GM12878 (cell line): ENCODE measurements around the gene ARHGAP15. TPM values are rescaled to one million over a fixed set of nuclear protein-coding genes. Genes with fewer than 3 reads are reported as not detected.

Experiments
- ATAC-seq: fragments of 200-7000 bp; cut with Tn5 transposase; 3 replicates; pipeline ENCODE4 v1.9.1; 2020; ENCODE audit warnings: mild to moderate bottlenecking, moderate library complexity
- BruUV-seq: library from RNA; stranded (reverse); fragments of 400-500 nt; replicated peaks from 2 replicates; lab custom pipeline; 2021; lab: Mats Ljungman, UMichigan
- CTCF ChIA-PET: fragments of 300-600 bp; sonication (Branson Sonifier 250); formaldehyde crosslinking; extraction: SDS; loops from one replicate; lab custom pipeline; 2021; ENCODE audit warnings: inconsistent platforms; lab: Yijun Ruan, JAX
- POLR2A ChIA-PET: fragments of 350-600 bp; formaldehyde crosslinking; extraction: SDS; loops from one replicate; lab custom pipeline; 2021; ENCODE audit warnings: inconsistent platforms; lab: Charles Lee
- RAD21 ChIA-PET: fragments of 300-600 bp; sonication (Branson Sonifier 250); formaldehyde crosslinking; loops from one replicate; lab custom pipeline; 2023; ENCODE audit warnings: antibody characterized with exemption; ENCODE audit not compliant: unreplicated experiment; lab: Charles Lee
- SMC1A ChIA-PET: fragments of 300-600 bp; sonication (Branson Sonifier 250); formaldehyde crosslinking; loops from one replicate; lab custom pipeline; 2023; ENCODE audit not compliant: unreplicated experiment, uncharacterized antibody; lab: Charles Lee
- DNase-seq: peaks from one replicate; pipeline ENCODE4 v3.0.0-alpha.2; 2011; ENCODE audit warnings: low read depth, low spot score
- FAIRE-seq: peaks from 3 replicates; lab custom pipeline; 2011; peaks lifted over from hg19 to GRCh38; lab: Jason Lieb, UNC
- H2AFZ ChIP-seq: 2 replicates; pipeline ENCODE4 v1.6.0; 2011; ENCODE audit warnings: low read depth, low read length, control low read depth; ENCODE audit not compliant: control insufficient read depth
- H3K27ac ChIP-seq: 2 replicates; pipeline ENCODE4 v1.5.1; 2011; ENCODE audit warnings: control low read depth; ENCODE audit not compliant: control insufficient read depth, insufficient read depth
- H3K27me3 ChIP-seq, 2 experiments: replicated peaks in 1 of 2; 2 replicates each; pipeline versions ENCODE4 v1.6.0 to v1.6.1; 2011; ENCODE audit warnings: low read length in 1 of 2; ENCODE audit not compliant: control insufficient read depth in 2 of 2, insufficient read depth in 2 of 2
- H3K36me3 ChIP-seq, 2 experiments: 2 replicates each; pipeline ENCODE4 v1.5.1; 2011; ENCODE audit warnings: low read length in 1 of 2; ENCODE audit not compliant: control insufficient read depth in 2 of 2, insufficient read depth in 2 of 2
- H3K4me1 ChIP-seq: 2 replicates; pipeline ENCODE4 v1.6.1; 2011; ENCODE audit warnings: mild to moderate bottlenecking, low read length, moderate library complexity, mixed read lengths; ENCODE audit not compliant: control insufficient read depth, insufficient read depth
- H3K4me2 ChIP-seq: 2 replicates; pipeline ENCODE4 v1.6.0; 2011; ENCODE audit warnings: control low read depth; ENCODE audit not compliant: control insufficient read depth, insufficient read depth
- H3K4me3 ChIP-seq: fragments of 200-600 bp; sonication (generic); 2 replicates; pipeline ENCODE4 v1.5.1; 2016
- H3K79me2 ChIP-seq: 2 replicates; pipeline ENCODE4 v1.6.0; 2011; ENCODE audit warnings: low read length; ENCODE audit not compliant: control insufficient read depth, insufficient read depth
- H3K9ac ChIP-seq: 2 replicates; pipeline ENCODE4 v1.8.0; 2011; ENCODE audit warnings: low read length, control low read depth, mixed read lengths; ENCODE audit not compliant: control insufficient read depth, insufficient read depth
- H3K9me3 ChIP-seq: replicated peaks from 3 replicates; pipeline ENCODE4 v1.5.1; 2011; ENCODE audit warnings: mild to moderate bottlenecking, low read length; ENCODE audit not compliant: control insufficient read depth, insufficient read depth
- H4K20me1 ChIP-seq: 2 replicates; pipeline ENCODE4 v1.6.0; 2011; ENCODE audit not compliant: control insufficient read depth, insufficient read depth
- BCL11A ChIP-seq: IDR thresholded peaks from 2 replicates; pipeline ENCODE4 v1.6.1; 2011; ENCODE audit warnings: low read depth, low read length
- CHD1 ChIP-seq: IDR thresholded peaks from 2 replicates; pipeline ENCODE4 v1.6.1; 2012; ENCODE audit warnings: low read depth, low read length, improper control_type of control experiment
- EZH2 ChIP-seq: IDR thresholded peaks from 2 replicates; pipeline ENCODE4 v1.6.1; 2012; ENCODE audit warnings: low read depth, mild to moderate bottlenecking, control low read depth, inconsistent platforms, low read length, borderline replicate concordance; ENCODE audit not compliant: control insufficient read depth
- POLR2AphosphoS5 ChIP-seq: IDR thresholded peaks from 2 replicates; pipeline ENCODE4 v1.6.1; 2011; ENCODE audit warnings: mild to moderate bottlenecking, low read length, inconsistent platforms
- RUNX3 ChIP-seq: IDR thresholded peaks from 2 replicates; pipeline ENCODE4 v1.6.1; 2012; ENCODE audit warnings: low read length, inconsistent platforms
- YY1 ChIP-seq: IDR thresholded peaks from 2 replicates; pipeline ENCODE4 v1.6.1; 2011; ENCODE audit warnings: low read depth, mild to moderate bottlenecking, low read length
- ZNF274 ChIP-seq: IDR thresholded peaks from one replicate; pipeline ENCODE4 v1.8.0; 2011; ENCODE audit not compliant: insufficient read length, insufficient read depth
- ZNF622 ChIP-seq: fragments of 450-650 bp; IDR thresholded peaks from 2 replicates; pipeline ENCODE4 v1.6.1; 2017; ENCODE audit warnings: mild to moderate bottlenecking, inconsistent platforms
- WGBS: methylation state at CpG from one replicate; pipeline ENCODE4 v1.1.6; 2016; ENCODE audit warnings: low lambda C conversion rate; ENCODE audit not compliant: insufficient replicate concordance, insufficient coverage; ENCODE audit errors: missing lambda C conversion rate; 5-methylcytosine and 5-hydroxymethylcytosine counted together
- in situ Hi-C: fragments of 300-500 bp; cut with MboI; formaldehyde crosslinking; loops from 9 replicates; pipeline ENCODE4 v1.14.3; 2018; ENCODE audit warnings: mixed read lengths
- intact Hi-C: fragments of 100-400 bp; cut with micrococcal nuclease; formaldehyde crosslinking; loops from one replicate; pipeline ENCODE4 v1.14.2; 2022; ENCODE audit not compliant: unreplicated experiment
- polyA plus RNA-seq, 11 experiments: library from polyadenylated mRNA; depleted of rRNA in 4 of 11; unstranded in 6 of 11; stranded (reverse) in 5 of 11; fragments of >200 nt; fragmentation: Nextera tagmentation in 4 of 11; fragmentation: Illumina TruSeq in 1 of 11; extraction: Ambion mirVana in 4 of 11; extraction: Trizol in 1 of 11; gene quantifications; 1 replicate in 1 of 11; 2 replicates in 10 of 11; pipeline versions ENCODE4 v1.2.1 to v1.2.3, GENCODE V29; 2011 to 2016; ENCODE audit warnings: inconsistent platforms in 2 of 11, missing spikeins in 2 of 11, low read depth in 1 of 11
- total RNA-seq, 4 experiments: library from RNA; depleted of rRNA in 3 of 4; stranded (reverse); fragments of >200 nt in 3 of 4; fragmentation: Illumina TruSeq in 1 of 4; extraction: Trizol in 1 of 4; gene quantifications; 2 replicates each; pipeline versions ENCODE4 v1.2.1 to v1.2.3, GENCODE V29; 2013 to 2021
- TF ChIP-seq, protein P1 (sequence below): fragments of 450-650 bp; conservative IDR thresholded peaks from 2 replicates; pipeline ENCODE4 v1.6.1; 2017; ENCODE audit warnings: mild to moderate bottlenecking, moderate library complexity

Gene ARHGAP15
- total and polyA plus RNA-seq, 10 of the 15 experiments (the other 5 are each of a cell fraction or from before 2014, with no cell fraction given), result 38.0 to 92.6 (median 66.7) TPM

DNA sequence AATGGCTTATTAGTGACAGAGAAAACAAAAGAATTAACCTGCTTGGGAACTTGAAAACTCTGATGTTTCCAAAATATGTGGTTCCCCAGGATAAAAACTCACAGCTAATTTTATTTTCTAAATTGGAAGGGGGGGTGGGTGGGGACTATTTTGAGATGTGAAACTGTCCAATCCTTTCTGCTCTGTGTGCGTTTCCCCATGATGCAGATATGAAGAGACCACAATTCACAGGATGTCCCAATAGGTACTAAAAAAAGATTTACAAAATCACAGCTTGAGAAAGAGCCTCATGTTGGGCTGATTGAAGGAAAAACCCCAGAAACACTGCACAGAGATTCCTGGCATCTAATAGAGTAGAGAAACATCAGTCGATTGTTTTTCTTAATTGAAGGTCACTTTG is 273.2 kb downstream of the ARHGAP15 start:
- DNase-seq (no peak), FAIRE-seq (no peak), ATAC-seq (no peak)
- no peaks in the 10 kb centered on the region for H3K36me3 ChIP-seq
- POLR2A ChIA-PET, result no interaction called here
- no peak overlapping the region for H3K4me3 ChIP-seq
- in situ Hi-C loops, result no loop called here
- no peaks in the 10 kb centered on the region for H3K27me3 ChIP-seq
- H3K79me2 ChIP-seq, result no peaks in the 10 kb centered on the region
- RAD21 ChIA-PET, result no interaction called here
- CTCF ChIA-PET, result interaction anchor here (0.6 kb wide), 1 partner anchor 30 kb away, joined by 3 read pairs; no protein-coding TSS in a partner anchor
- no peak overlapping the region for H3K9ac ChIP-seq
- H3K27ac ChIP-seq, result no peak overlapping the region
- H3K4me2 ChIP-seq, result no peak overlapping the region
- no TSS peak for BruUV-seq
- no peaks in the 10 kb centered on the region for H3K9me3 ChIP-seq
- H3K4me1 ChIP-seq, result peaks cover 3% of the 10 kb centered on the region; the same call in 1 of the 2 replicates
- SMC1A ChIA-PET, result interaction anchor here (1.0 kb wide), 1 partner anchor 10 kb away, joined by 3 read pairs; no protein-coding TSS in a partner anchor
- no peak overlapping the region for H2AFZ ChIP-seq
- TF ChIP-seq RUNX3 (no peak), YY1 (no peak), CHD1 (no peak), BCL11A (no peak), ZNF622 (no peak), ZNF274 (no peak), EZH2 (no peak), POLR2AphosphoS5 (no peak)
- TF ChIP-seq, protein P1, sequence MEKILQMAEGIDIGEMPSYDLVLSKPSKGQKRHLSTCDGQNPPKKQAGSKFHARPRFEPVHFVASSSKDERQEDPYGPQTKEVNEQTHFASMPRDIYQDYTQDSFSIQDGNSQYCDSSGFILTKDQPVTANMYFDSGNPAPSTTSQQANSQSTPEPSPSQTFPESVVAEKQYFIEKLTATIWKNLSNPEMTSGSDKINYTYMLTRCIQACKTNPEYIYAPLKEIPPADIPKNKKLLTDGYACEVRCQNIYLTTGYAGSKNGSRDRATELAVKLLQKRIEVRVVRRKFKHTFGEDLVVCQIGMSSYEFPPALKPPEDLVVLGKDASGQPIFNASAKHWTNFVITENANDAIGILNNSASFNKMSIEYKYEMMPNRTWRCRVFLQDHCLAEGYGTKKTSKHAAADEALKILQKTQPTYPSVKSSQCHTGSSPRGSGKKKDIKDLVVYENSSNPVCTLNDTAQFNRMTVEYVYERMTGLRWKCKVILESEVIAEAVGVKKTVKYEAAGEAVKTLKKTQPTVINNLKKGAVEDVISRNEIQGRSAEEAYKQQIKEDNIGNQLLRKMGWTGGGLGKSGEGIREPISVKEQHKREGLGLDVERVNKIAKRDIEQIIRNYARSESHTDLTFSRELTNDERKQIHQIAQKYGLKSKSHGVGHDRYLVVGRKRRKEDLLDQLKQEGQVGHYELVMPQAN, result no peak
- intact Hi-C loops, result no loop called here
- WGBS, result 79% methylated on average over 2 of the region's 2 CpGs
- H4K20me1 ChIP-seq, result no peaks in the 10 kb centered on the region
